ENCODE measurements around the gene PROX2. TPM values are rescaled to one million over a fixed set of nuclear protein-coding genes. Genes with fewer than 3 reads are reported as not detected.
A peak's percentile ranks its signal among the peaks of the same experiment; 100 is the strongest.

PROX2 gene
- total RNA-seq, 1 experiment from 2014 or later: not detected

DNA sequence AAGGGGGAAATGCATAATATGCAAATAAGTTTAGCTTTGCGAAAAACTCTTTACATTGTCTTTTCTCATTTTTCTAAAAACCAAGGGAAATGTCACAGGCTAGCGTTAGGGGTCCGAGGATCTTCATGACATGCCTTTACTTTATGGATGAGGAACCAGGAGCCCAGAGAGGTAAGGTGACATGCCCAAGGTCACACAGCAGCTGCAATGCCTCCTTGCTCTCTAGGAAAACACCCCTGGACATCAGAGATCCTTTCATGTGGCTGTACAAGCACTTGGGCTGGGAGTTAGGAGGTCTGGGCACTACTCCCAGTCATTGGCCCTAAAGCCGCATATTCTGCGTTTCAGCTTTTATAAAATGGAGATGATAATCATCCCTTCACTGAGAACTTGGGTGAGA is 741 bp downstream of the PROX2 start:
- Histone ChIP-seq H3K27ac (no peak overlapping the region), H3K9me3 (replicated peaks) (no peaks in the 10 kb centered on the region), H3K27me3 (no peaks in the 10 kb centered on the region), H3K36me3 (no peaks in the 10 kb centered on the region), H3K4me1 (peaks cover 6% of the 10 kb centered on the region; the same call in 1 of the 2 replicates), H3K4me3 (no peak overlapping the region)
- DNase-seq: no peak

DNA sequence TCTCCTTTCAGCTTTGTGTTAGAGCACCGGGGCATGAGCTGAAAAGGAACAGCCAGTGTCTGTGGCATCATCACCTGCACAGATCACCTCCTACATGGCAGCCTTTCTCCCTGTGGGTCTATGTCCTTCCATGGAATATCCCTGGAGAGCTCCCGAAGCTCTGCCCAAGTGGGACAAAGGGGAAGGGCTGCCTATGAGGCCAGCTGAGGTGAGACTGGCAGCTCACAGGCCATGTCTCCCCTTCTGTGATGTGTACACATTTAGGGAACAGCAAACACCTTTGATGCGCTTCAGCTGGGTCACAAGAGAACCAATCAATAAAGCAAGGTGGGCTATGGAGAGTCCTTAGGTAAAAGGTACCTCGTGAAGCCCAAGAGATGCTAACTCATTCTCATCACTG is 4.1 kb downstream of the PROX2 start:
- Histone ChIP-seq H3K4me3 (no peak overlapping the region), H3K27me3 (no peaks in the 10 kb centered on the region), H3K4me1 (no peaks in the 10 kb centered on the region), H3K27ac (no peak overlapping the region), H3K36me3 (no peaks in the 10 kb centered on the region), H3K9me3 (replicated peaks) (no peaks in the 10 kb centered on the region)
- no peak for DNase-seq

DNA sequence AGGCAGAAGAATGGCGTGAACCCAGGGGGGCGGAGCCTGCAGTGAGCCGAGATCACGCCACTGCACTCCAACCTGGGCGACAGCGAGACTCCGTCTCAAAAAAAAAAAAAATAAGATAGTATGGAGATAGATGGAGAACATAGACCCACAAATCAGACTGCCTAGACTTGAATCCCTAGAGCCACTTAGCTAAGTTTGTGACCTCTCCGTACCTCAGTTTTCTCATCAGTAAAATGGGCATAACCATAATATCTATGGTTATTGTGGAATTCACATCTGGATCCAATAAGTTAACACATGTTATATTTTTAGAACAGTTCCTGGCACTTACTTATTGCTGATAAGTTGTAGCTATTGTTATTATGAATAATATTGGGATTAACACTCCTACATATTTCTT is 7.2 kb downstream of the PROX2 start:
- Histone ChIP-seq H3K4me1 (no peaks in the 10 kb centered on the region), H3K27ac (no peak overlapping the region), H3K36me3 (no peaks in the 10 kb centered on the region), H3K9me3 (replicated peaks) (no peaks in the 10 kb centered on the region), H3K27me3 (no peaks in the 10 kb centered on the region), H3K4me3 (no peak overlapping the region)
- DNase-seq: no peak

DNA sequence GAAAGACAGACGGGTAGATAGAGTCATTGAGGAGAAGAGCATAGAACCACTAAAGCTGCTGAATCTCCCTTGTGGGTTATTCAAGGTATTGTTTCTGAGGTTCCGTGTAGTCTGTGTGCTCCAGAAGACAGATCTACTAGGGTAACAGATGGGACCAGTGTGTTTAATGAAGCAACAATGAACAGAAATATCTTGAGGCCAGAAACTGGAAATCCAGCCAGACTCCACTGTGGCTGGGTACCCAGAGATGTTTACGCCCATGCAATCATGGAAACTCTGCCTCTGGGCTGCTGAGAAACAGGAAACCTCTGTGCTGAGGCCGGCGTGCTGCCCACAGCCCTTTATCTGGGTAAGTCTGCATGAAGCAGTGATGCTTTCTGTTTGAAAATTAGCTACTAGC is 8.3 kb downstream of the PROX2 start:
- H3K36me3 ChIP-seq: no peaks in the 10 kb centered on the region
- no peak overlapping the region for H3K4me3 ChIP-seq
- no peaks in the 10 kb centered on the region for H3K9me3 ChIP-seq (replicated peaks)
- no peaks in the 10 kb centered on the region for H3K4me1 ChIP-seq
- peak in 1 of 2 experiments; percentile 28 for DNase-seq
- no peaks in the 10 kb centered on the region for H3K27me3 ChIP-seq
- H3K27ac ChIP-seq: no peak overlapping the region

DNA sequence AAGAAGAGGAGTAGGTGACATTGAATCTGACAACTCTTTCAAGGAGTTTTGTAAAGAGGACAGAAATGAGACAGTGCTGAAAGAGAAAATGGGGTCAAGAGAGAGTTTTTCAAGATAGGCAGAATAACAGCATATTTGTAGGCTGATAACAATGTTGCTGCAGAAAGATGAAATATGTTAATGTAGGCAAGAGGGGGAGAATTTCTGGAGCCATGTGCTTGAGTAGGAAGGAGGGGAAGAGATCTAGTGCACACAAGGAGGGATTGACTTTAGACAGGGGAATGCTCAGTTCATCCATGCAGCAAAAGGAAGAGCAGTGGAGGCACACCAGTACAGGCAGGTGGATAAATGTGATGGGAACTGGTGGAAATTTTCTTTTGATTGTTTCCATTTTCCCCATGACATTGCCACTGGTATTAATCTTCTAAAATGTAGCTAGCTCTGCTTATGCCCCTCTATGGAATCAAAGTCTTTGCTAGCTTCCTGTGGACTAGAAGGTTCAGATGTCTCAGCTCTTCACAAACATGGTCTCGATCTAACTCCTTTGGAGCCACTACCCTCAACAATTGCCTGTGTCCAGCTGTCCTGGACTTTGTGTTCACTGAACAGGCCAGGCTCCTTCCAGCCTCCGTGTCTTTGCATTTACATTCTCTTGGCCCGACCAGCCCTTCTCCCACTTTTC is 9.1 kb downstream of the PROX2 start:
- Histone ChIP-seq H3K27me3 (no peaks in the 10 kb centered on the region), H3K4me1 (no peaks in the 10 kb centered on the region), H3K36me3 (no peaks in the 10 kb centered on the region), H3K27ac (no peak overlapping the region), H3K9me3 (replicated peaks) (no peaks in the 10 kb centered on the region), H3K4me3 (no peak overlapping the region)
- DNase-seq: no peak

DNA sequence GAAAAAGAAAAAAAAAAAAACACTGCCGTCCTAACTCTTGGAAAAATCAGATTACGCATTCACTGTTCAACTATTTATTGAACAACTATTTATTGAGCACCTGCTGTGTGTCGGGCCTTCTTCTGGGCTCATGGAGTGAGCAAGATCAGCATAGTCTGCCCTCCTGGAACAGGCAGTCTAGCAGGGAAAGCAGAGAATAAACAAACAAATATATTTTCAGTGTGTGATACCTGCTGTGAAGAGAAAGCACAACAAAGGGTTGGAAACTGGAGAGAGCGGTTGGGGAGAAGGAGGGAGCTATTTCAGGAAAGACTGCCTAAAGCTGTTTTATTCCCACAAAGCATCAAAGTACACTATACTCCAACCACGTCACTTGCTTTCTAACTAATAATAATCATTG is 10.8 kb downstream of the PROX2 start:
- no peaks in the 10 kb centered on the region for H3K9me3 ChIP-seq (replicated peaks)
- H3K36me3 ChIP-seq: no peaks in the 10 kb centered on the region
- H3K27ac ChIP-seq: no peak overlapping the region
- no peak overlapping the region for H3K4me3 ChIP-seq
- H3K4me1 ChIP-seq: no peaks in the 10 kb centered on the region
- no peak for DNase-seq
- H3K27me3 ChIP-seq: no peaks in the 10 kb centered on the region

DNA sequence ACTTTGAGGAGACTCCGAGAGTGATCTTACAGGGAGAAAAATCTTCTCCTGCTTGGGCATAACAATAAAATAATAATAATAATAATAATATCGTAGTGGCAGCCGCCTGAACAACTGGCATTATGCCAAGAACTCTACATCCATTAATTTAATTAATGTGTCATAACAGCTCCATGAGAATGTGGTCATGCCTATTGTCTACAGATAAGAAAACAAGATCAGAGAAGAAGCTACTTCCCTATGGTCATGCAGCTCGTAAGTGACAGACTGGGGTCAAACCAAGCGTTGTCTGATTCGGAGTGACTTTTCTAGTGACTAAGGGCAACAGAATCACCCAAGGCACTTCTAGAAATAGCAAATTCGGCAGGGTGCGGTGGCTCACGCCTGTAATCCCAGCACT is 11.7 kb downstream of the PROX2 start:
- H3K4me3 ChIP-seq: no peak overlapping the region
- no peaks in the 10 kb centered on the region for H3K4me1 ChIP-seq
- H3K36me3 ChIP-seq: no peaks in the 10 kb centered on the region
- no peak for DNase-seq
- no peak overlapping the region for H3K27ac ChIP-seq
- H3K27me3 ChIP-seq: no peaks in the 10 kb centered on the region
- H3K9me3 ChIP-seq (replicated peaks): no peaks in the 10 kb centered on the region

DNA sequence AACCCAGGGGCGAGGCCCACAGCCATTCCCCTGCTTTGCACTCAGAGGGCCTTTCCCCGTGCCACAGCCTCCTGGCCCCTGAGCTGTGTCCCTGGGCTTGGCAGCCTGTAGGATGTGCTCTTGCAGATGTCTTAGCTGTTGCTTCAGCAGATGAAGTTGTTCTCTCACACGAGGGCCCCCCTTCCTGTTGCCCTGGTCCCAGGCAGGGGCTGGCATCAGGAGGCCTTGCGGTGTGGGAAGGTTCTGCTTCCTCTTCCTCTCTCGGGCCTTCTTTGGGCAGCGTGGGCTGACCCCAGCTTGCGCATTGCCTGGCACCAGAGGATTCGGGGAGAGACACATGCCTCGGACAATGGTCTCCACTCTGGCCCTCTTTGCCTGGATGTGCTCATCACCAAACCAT is 12.7 kb downstream of the PROX2 start:
- Histone ChIP-seq H3K9me3 (replicated peaks) (no peaks in the 10 kb centered on the region), H3K4me3 (no peak overlapping the region), H3K4me1 (no peaks in the 10 kb centered on the region), H3K27me3 (no peaks in the 10 kb centered on the region), H3K27ac (no peak overlapping the region), H3K36me3 (no peaks in the 10 kb centered on the region)
- no peak for DNase-seq

DNA sequence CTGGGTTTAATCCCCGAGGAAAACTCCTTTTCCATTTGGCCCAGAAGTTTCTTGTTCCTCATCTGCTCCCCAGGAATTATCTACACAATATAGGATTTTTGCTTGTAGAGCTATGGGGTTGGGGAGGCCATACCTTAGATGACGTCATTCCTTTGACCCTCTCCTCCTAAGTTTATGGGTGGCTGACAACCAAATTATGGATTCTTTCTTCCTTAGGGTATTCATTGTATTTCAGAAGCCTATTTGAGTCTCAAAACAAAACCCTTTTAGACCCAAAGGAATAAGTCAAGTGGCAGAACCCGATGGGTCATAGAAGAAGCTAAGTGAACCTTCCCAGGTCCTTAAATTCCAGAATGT is 14.2 kb downstream of the PROX2 start:
- H3K4me1 ChIP-seq: no peaks in the 10 kb centered on the region
- H3K4me3 ChIP-seq: no peak overlapping the region
- H3K36me3 ChIP-seq: no peaks in the 10 kb centered on the region
- H3K27ac ChIP-seq: no peak overlapping the region
- no peak for DNase-seq
- H3K27me3 ChIP-seq: no peaks in the 10 kb centered on the region
- H3K9me3 ChIP-seq (replicated peaks): no peaks in the 10 kb centered on the region

DNA sequence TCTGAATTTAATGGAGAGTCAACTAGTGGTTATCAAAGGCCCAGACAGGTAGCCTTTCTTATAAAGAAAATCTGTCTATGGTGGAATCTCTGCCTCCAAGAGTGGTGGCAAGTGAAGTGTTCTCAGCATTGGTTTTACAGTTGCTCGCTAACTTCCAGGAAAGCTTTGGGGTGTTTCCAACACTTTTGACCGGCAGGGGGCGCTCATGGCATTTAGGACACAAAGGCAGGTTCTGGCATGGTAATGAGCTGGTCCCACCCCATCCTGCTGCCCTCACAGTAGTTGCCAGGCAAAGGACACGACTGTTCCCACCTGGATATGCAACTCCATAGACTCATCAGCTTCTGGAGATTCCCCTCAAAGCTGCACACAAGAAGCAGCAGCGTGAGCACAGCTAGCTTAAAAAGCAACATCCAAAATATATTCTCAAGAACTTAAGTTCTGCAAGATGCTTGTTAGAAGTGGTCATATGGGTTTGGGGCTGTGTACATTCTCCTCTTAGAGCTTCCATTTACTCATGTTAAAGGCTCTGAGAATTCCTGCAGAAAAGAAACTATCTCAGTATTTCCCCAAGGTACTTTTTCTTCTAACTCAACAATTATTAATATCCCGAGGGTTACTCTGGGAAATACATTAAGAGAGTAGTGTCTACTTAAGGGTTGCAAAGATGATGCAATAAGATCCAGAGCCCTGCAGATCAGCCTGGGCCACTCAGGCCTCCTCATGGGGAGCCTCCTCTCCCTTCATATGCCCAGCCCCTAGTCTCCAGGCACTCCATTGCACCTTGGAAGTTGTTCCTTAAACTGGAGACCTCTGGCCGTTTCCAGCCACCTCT is 14.8 kb downstream of the PROX2 start:
- no peaks in the 10 kb centered on the region for H3K27me3 ChIP-seq
- no peaks in the 10 kb centered on the region for H3K9me3 ChIP-seq (replicated peaks)
- no peaks in the 10 kb centered on the region for H3K4me1 ChIP-seq
- no peak overlapping the region for H3K4me3 ChIP-seq
- no peak overlapping the region for H3K27ac ChIP-seq
- DNase-seq: peak; percentile 83 to 93
- no peaks in the 10 kb centered on the region for H3K36me3 ChIP-seq

DNA sequence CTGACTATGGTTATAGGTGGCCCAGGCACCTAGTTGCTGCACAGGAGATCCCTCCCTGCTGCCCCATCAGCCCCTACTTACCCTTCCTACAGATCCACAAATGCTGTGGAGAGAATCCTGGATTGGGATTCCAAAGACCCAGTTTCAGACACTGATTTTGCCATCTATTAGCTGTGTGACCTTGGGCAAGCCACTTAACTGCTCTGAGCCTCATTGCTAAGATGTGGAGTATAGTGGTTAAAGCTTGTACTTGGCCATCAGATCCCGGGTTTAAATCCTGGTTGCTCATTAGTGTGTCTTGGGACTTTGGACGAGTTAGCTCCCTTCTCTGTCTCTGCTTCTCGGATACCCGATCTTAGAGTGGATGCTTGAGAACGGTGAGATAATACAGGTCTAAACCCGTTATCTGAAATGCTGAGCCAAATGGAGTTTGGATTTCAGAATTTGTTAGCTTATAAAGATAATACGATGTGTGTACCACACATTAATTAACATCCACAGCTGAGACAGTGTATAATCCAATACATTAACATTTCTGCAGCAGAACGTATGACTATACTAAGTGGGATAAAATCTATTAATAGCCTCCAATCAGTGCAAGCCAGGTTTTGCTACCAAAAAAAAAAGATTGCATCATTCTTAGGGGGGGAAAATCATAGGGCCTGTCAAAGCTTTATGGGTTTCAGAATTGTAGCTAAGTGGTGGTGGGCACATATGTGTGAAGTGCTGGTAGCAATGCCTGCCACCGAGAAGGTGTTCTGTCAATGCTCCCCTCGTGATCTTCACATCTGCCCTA is 16.0 kb downstream of the PROX2 start:
- Histone ChIP-seq H3K9me3 (replicated peaks) (no peaks in the 10 kb centered on the region), H3K36me3 (no peaks in the 10 kb centered on the region), H3K27ac (no peak overlapping the region), H3K27me3 (no peaks in the 10 kb centered on the region), H3K4me1 (no peaks in the 10 kb centered on the region), H3K4me3 (no peak overlapping the region)
- no peak for DNase-seq

DNA sequence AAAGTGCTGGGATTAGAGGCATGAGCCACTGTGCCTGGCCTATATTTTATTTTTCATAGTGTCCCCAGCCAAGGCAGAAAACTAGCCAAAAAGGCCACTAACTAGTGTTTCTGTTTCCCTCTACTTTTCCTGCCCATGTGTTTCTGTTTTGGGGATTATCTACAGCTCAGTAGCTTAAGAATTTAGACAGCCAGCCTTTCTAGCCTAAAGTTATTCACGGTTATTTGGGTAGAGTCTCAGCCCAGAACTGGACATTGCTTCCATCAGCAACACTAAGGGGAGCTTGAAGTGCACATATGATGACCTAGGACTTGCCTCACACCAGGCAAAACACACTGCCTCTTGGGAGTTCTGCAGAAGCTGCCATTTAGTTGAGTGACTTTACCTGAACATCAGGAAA is 17.9 kb downstream of the PROX2 start:
- Histone ChIP-seq H3K27ac (no peak overlapping the region), H3K27me3 (no peaks in the 10 kb centered on the region), H3K4me3 (no peak overlapping the region), H3K4me1 (no peaks in the 10 kb centered on the region), H3K9me3 (replicated peaks) (no peaks in the 10 kb centered on the region), H3K36me3 (no peaks in the 10 kb centered on the region)
- DNase-seq: no peak

DNA sequence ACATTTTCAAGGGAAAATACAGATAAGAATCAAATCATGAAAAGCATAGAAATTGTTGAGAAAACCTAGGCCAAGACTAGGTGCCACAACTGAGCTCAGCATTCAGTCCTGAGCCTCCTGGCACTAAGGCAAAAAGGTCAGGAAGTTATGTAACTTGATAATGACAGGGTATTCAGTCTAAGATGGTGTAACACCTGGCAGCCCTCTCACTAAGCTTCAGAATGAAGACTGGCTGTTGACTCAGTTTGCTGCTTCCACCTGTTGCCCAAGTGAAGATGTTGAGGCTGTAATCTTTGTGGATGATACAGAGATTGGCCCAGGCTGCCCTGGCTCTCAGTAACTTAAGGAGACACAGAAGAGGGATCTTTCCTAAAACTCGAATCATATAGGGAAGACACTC is 19.6 kb downstream of the PROX2 start:
- H3K36me3 ChIP-seq: no peaks in the 10 kb centered on the region
- H3K4me3 ChIP-seq: no peak overlapping the region
- no peak for DNase-seq
- no peaks in the 10 kb centered on the region for H3K27me3 ChIP-seq
- no peak overlapping the region for H3K27ac ChIP-seq
- no peaks in the 10 kb centered on the region for H3K9me3 ChIP-seq (replicated peaks)
- H3K4me1 ChIP-seq: no peaks in the 10 kb centered on the region

DNA sequence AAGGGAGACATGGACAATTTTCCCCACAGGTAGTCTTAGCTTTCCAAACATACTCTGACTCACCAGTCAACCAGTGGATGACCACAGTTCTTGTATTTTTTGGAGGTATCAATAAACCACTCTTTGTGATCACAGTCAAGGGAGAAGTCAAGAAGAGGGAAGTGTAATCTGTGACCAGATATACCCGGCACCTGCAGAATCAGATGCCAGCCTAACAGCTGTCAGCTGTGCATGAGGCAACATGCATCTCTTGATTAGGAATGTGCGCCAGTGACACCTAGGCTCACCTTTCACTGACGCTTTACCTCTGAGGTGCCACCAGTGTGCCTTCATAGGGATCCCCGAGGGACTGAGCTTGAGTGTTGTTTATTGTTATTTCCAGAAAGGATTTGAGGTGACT is 20.0 kb downstream of the PROX2 start:
- H3K4me3 ChIP-seq: no peak overlapping the region
- H3K4me1 ChIP-seq: no peaks in the 10 kb centered on the region
- H3K36me3 ChIP-seq: no peaks in the 10 kb centered on the region

DNA sequence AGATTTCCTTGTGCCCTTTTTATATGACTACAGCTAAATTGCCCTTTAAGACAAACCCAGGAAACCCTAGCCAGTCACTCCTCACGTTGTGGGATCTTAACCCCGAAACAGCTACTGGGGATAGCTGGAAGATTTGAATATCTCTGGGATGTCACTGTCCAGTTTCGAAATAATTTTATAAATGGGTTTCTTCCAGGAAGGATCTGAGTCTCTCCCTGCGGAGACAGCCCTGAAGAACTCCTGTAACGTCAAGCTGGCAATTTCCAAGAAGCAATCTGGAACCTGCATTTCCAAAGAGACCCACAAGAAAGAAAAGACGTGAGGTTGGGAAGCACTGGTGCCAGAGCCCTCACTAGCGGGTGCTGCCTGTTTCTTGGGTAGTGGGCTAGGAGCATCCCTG is 20.9 kb downstream of the PROX2 start:
- Histone ChIP-seq H3K4me3 (no peak overlapping the region), H3K9me3 (replicated peaks) (no peaks in the 10 kb centered on the region), H3K27me3 (no peaks in the 10 kb centered on the region), H3K4me1 (no peaks in the 10 kb centered on the region), H3K27ac (no peak overlapping the region), H3K36me3 (no peaks in the 10 kb centered on the region)
- DNase-seq: no peak

More for the DNA sequence above, 20.0 kb downstream of the PROX2 start:
- H3K27ac ChIP-seq: no peak overlapping the region
- H3K27me3 ChIP-seq: no peaks in the 10 kb centered on the region
- no peaks in the 10 kb centered on the region for H3K9me3 ChIP-seq (replicated peaks)
- no peak for DNase-seq

All from SJCRH30 (cell line).